PC-9 (cell line): Measurements from ENCODE around the gene CYB5D1. TPM values are rescaled to one million over a fixed set of nuclear protein-coding genes. Genes with fewer than 3 reads are reported as not detected.

Experiments
- BruUV-seq: library from RNA; stranded (reverse); fragments of 400-500 nt; replicated peaks from 2 replicates; lab custom pipeline; 2021; lab: Mats Ljungman, UMichigan
- CTCF ChIA-PET: fragments of 300-600 bp; sonication (Branson Sonifier 250); formaldehyde crosslinking; loops from one replicate; lab custom pipeline; 2022; ENCODE audit warnings: antibody characterized with exemption; lab: Charles Lee
- POLR2A ChIA-PET: fragments of 300-600 bp; sonication (Branson Sonifier 250); formaldehyde crosslinking; loops from one replicate; lab custom pipeline; 2022; ENCODE audit warnings: antibody characterized with exemption; ENCODE audit not compliant: unreplicated experiment; lab: Charles Lee
- DNase-seq, 2 experiments: peaks; one replicate each; pipeline versions ENCODE4 v3.0.0 to v3.0.0-alpha.2; 2015 to 2022; ENCODE audit warnings: mixed read lengths in 1 of 2
- H2AFZ ChIP-seq: fragments of 200-600 bp; sonication (generic); 2 replicates; pipeline ENCODE4 v1.8.1; 2017; ENCODE audit warnings: antibody characterized with exemption
- H3F3A ChIP-seq: fragments of 200-600 bp; sonication (generic); 2 replicates; pipeline ENCODE4 v1.8.1; 2017; ENCODE audit warnings: antibody characterized with exemption, mild to moderate bottlenecking, low read depth; ENCODE audit not compliant: insufficient read depth
- H3K27ac ChIP-seq: fragments of 200-600 bp; sonication (generic); 2 replicates; pipeline ENCODE4 v1.6.1; 2016; ENCODE audit warnings: mixed run types
- H3K27me3 ChIP-seq: fragments of 200-600 bp; sonication (generic); 2 replicates; pipeline ENCODE4 v1.6.1; 2016; ENCODE audit warnings: low read depth, mixed run types; ENCODE audit not compliant: insufficient read depth
- H3K36me3 ChIP-seq: fragments of 200-600 bp; sonication (generic); 2 replicates; pipeline ENCODE4 v1.6.1; 2016; ENCODE audit warnings: low read depth, mixed run types
- H3K4me1 ChIP-seq: fragments of 200-600 bp; sonication (generic); replicated peaks from 2 replicates; pipeline ENCODE4 v1.6.1; 2016; ENCODE audit warnings: mixed run types; ENCODE audit not compliant: insufficient read depth
- H3K4me2 ChIP-seq: fragments of 200-600 bp; sonication (generic); 2 replicates; pipeline ENCODE4 v1.6.1; 2017; ENCODE audit warnings: mixed run types
- H3K4me3 ChIP-seq: fragments of 200-600 bp; sonication (generic); 2 replicates; pipeline ENCODE4 v1.6.1; 2016; ENCODE audit warnings: mixed run types
- H3K79me2 ChIP-seq: fragments of 200-600 bp; sonication (generic); 2 replicates; pipeline ENCODE4 v1.6.1; 2017; ENCODE audit warnings: low read depth, mixed run types
- H3K9me2 ChIP-seq: fragments of 200-600 bp; sonication (generic); 2 replicates; pipeline ENCODE4 v1.8.1; 2017; ENCODE audit warnings: mild to moderate bottlenecking; ENCODE audit not compliant: insufficient read depth
- H3K9me3 ChIP-seq: fragments of 200-600 bp; sonication (generic); 2 replicates; pipeline ENCODE4 v1.8.1; 2016; ENCODE audit warnings: low read depth; ENCODE audit not compliant: insufficient read depth
- H4K20me1 ChIP-seq: fragments of 200-600 bp; sonication (generic); 2 replicates; pipeline ENCODE4 v1.8.1; 2017; ENCODE audit not compliant: insufficient read depth
- EZH2 ChIP-seq: fragments of 200-600 bp; sonication (generic); IDR thresholded peaks from 2 replicates; pipeline ENCODE4 v1.8.0; 2017; ENCODE audit warnings: antibody characterized with exemption, low read depth
- intact Hi-C: fragments of 100-400 bp; cut with micrococcal nuclease; formaldehyde crosslinking; loops from one replicate; pipeline ENCODE4 v1.10.0; 2022; ENCODE audit not compliant: unreplicated experiment
- total RNA-seq: library from RNA; stranded (reverse); gene quantifications from 2 replicates; pipeline ENCODE4 v1.2.3, GENCODE V29; 2021
- TF ChIP-seq, protein P1 (sequence below): fragments of 200-600 bp; sonication (generic); conservative IDR thresholded peaks from 2 replicates; pipeline ENCODE4 v1.6.1; 2017; ENCODE audit warnings: mixed run types, antibody characterized with exemption, mild to moderate bottlenecking, moderate library complexity

CYB5D1 gene
- total RNA-seq, 1 experiment from 2014 or later = 22.0 TPM

DNA sequence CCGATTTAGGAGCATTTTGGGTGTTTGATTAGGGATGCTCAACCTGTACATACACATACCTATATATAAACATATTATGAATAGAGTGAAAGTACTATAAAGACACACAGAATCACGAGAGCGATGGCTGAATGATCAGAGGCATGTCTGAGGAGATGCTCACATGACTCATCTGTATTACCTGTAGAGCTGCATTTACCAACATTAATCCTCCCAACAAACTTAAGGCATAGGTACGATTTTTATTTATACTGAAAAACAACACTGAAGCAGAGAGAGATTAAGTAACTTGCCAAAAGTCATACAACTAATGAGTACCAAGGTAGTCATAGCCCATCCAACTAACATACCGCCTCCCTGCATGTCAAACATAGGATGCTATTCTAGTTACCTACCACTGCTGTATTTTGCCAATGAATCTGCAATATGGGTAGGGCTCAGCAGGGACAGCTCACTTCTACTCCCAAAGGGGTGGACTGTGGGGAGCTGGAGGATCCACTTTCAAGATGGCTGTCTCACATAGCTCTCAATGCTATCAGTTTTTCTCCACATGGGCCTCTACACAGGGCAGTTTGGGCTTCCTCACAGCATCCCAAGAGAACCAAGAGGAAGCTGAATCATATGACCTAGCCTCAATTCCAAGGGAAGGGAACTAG lies 7.3 kb downstream of the CYB5D1 start:
- no peak overlapping the region for H3K27ac ChIP-seq
- H2AFZ ChIP-seq = no peak overlapping the region
- no peaks in the 10 kb centered on the region for H3K79me2 ChIP-seq
- ChIA-PET POLR2A (no interaction called here), CTCF (interaction anchor here (0.5 to 1.1 kb wide), 2 partner anchors 66 to 125 kb away, joined by 6 read pairs; no protein-coding TSS in a partner anchor)
- no peak for TF ChIP-seq EZH2
- TF ChIP-seq, protein P1, sequence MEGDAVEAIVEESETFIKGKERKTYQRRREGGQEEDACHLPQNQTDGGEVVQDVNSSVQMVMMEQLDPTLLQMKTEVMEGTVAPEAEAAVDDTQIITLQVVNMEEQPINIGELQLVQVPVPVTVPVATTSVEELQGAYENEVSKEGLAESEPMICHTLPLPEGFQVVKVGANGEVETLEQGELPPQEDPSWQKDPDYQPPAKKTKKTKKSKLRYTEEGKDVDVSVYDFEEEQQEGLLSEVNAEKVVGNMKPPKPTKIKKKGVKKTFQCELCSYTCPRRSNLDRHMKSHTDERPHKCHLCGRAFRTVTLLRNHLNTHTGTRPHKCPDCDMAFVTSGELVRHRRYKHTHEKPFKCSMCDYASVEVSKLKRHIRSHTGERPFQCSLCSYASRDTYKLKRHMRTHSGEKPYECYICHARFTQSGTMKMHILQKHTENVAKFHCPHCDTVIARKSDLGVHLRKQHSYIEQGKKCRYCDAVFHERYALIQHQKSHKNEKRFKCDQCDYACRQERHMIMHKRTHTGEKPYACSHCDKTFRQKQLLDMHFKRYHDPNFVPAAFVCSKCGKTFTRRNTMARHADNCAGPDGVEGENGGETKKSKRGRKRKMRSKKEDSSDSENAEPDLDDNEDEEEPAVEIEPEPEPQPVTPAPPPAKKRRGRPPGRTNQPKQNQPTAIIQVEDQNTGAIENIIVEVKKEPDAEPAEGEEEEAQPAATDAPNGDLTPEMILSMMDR = no peak
- H3K4me3 ChIP-seq = no peak overlapping the region
- H3K9me2 ChIP-seq = no peaks in the 10 kb centered on the region
- no TSS peak for BruUV-seq
- H3K4me2 ChIP-seq = no peak overlapping the region
- intact Hi-C loops = loop anchor here (5.0 kb wide), 1 partner anchor 47 kb away; no protein-coding TSS in a partner anchor
- no peaks in the 10 kb centered on the region for H3K9me3 ChIP-seq
- H4K20me1 ChIP-seq = no peaks in the 10 kb centered on the region
- H3K27me3 ChIP-seq = no peaks in the 10 kb centered on the region
- no peaks in the 10 kb centered on the region for H3K36me3 ChIP-seq
- H3F3A ChIP-seq = peaks cover 3% of the 10 kb centered on the region; the same call in 1 of the 2 replicates
- no peaks in the 10 kb centered on the region for H3K4me1 ChIP-seq
- DNase-seq = no peak

DNA sequence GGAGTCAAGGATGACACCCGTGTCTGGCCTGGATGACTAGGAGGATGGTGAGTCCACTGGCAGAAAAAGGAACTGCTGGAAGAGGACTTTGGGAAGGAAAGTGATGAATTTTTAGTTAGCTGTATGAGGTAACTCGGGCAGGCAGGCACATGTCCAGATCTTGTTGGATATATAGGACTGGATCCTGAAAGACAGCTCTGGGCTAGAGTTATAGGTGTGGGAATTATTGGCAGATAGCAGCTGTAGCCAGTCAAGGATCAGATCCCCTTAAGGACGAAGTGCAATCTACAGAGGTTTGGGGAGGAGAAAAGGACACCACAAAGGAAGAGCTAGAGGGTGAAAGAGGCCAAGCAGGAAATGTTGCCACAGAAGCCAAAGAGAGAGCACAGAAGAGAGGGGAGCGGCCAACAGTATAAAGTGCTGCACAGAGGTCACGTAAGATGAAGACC lies 10.1 kb downstream of the CYB5D1 start:
- H3K4me3 ChIP-seq = no peak overlapping the region
- H3K27me3 ChIP-seq = no peaks in the 10 kb centered on the region
- H4K20me1 ChIP-seq = no peaks in the 10 kb centered on the region
- intact Hi-C loops = no loop called here
- H3K4me1 ChIP-seq = no peaks in the 10 kb centered on the region
- no peak overlapping the region for H3K4me2 ChIP-seq
- H3K79me2 ChIP-seq = no peaks in the 10 kb centered on the region
- no TSS peak for BruUV-seq
- POLR2A ChIA-PET = no interaction called here
- no peaks in the 10 kb centered on the region for H3F3A ChIP-seq
- CTCF ChIA-PET = no interaction called here
- no peak overlapping the region for H2AFZ ChIP-seq
- TF ChIP-seq EZH2 = no peak
- TF ChIP-seq, protein P1 = no peak
- H3K36me3 ChIP-seq = no peaks in the 10 kb centered on the region
- H3K9me2 ChIP-seq = no peaks in the 10 kb centered on the region
- no peak overlapping the region for H3K27ac ChIP-seq
- no peak for DNase-seq
- H3K9me3 ChIP-seq = no peaks in the 10 kb centered on the region

DNA sequence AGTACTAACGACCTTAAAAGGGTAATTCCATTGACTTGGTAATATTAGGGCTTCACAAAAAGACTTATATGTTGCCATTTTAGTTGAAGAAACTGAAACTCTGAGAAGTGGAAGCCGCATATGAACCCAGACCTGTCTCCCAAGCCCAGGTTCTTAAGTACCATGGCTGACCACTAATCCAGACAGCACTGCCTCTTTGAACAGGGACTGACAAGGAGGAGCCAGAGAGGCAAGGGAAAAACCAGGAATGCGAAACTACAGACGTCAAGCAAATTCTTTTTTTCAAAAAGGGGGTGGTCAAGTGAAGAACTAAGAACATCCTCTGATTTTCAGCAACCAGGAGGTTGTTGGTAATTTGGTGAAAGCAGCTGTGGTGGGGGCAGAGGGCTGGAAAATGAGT lies 15.2 kb downstream of the CYB5D1 start:
- H3K4me1 ChIP-seq = no peaks in the 10 kb centered on the region
- H3K36me3 ChIP-seq = no peaks in the 10 kb centered on the region
- no peak overlapping the region for H2AFZ ChIP-seq
- DNase-seq = no peak
- H3K79me2 ChIP-seq = no peaks in the 10 kb centered on the region
- H4K20me1 ChIP-seq = no peaks in the 10 kb centered on the region
- no peaks in the 10 kb centered on the region for H3K9me2 ChIP-seq
- no peaks in the 10 kb centered on the region for H3F3A ChIP-seq
- no peaks in the 10 kb centered on the region for H3K9me3 ChIP-seq
- no peak overlapping the region for H3K4me3 ChIP-seq
- H3K27ac ChIP-seq = no peak overlapping the region
- no peak overlapping the region for H3K4me2 ChIP-seq
- POLR2A ChIA-PET = no interaction called here
- intact Hi-C loops = no loop called here
- BruUV-seq = no TSS peak
- TF ChIP-seq, protein P1 = no peak
- TF ChIP-seq EZH2 = no peak
- H3K27me3 ChIP-seq = no peaks in the 10 kb centered on the region
- CTCF ChIA-PET = interaction anchor here (0.5 kb wide), 1 partner anchor 40 kb away, joined by 3 read pairs; no protein-coding TSS in a partner anchor
